ENCODE measurements around the gene PPIL6. TPM values are rescaled to one million over a fixed set of nuclear protein-coding genes. Genes with fewer than 3 reads are reported as not detected.

The PPIL6 gene
- total RNA-seq, 1 experiment from 2014 or later: 0.61 TPM

GRCh38 chr6:109393157-109393885 lies 47.1 kb downstream of the PPIL6 start:
- no peak for TF ChIP-seq IRF2 (CRISPR knock-in tag; IDR thresholded peaks at IDR 0.05; ENCODE audit: borderline replicate concordance, low read depth)
- no peak for TF ChIP-seq E2F5 (CRISPR knock-in tag; IDR thresholded peaks at IDR 0.05)
- Mint-ChIP-seq H3K27me3 (ENCODE audit: low read depth) (no peaks in the 10 kb centered on the region), H3K27ac (no peak overlapping the region), H3K4me3 (no peak overlapping the region), H3K9me3 (no peaks in the 10 kb centered on the region), H3K4me1 (no peaks in the 10 kb centered on the region), H3K36me3 (no peaks in the 10 kb centered on the region)
- no peak for ATAC-seq
- ChIA-PET POLR2A (no interaction called here), CTCF (no interaction called here)
- DNase-seq (ENCODE audit: low spot score): no peak

- H3K9me3 Mint-ChIP-seq: no peaks in the 10 kb centered on the region
These were observed 50.7 kb downstream of the PPIL6 start for GRCh38 chr6:109389650-109390274.

More at GRCh38 chr6:109389650-109390274, 50.7 kb downstream of the PPIL6 start:
- CTCF ChIA-PET: no interaction called here
- no peaks in the 10 kb centered on the region for H3K27me3 Mint-ChIP-seq (ENCODE audit: low read depth)
- no peak overlapping the region for H3K27ac Mint-ChIP-seq
- DNase-seq (ENCODE audit: low spot score): no peak
- ATAC-seq: no peak
- TF ChIP-seq GRHL2 (CRISPR knock-in tag; IDR thresholded peaks at IDR 0.05; ENCODE audit: insufficient replicate concordance, severe bottlenecking) (no peak), ZNF396 (CRISPR knock-in tag; IDR thresholded peaks at IDR 0.05; ENCODE audit: borderline replicate concordance) (no peak), IRF1 (CRISPR knock-in tag; IDR thresholded peaks at IDR 0.05) (no peak), USF2 (CRISPR knock-in tag; IDR thresholded peaks at IDR 0.05) (no peak), SMAD3 (CRISPR knock-in tag; IDR thresholded peaks at IDR 0.05; ENCODE audit: borderline replicate concordance) (no peak), PRDM15 (CRISPR knock-in tag; IDR thresholded peaks at IDR 0.05) (no peak), CBFB (CRISPR knock-in tag; IDR thresholded peaks at IDR 0.05; ENCODE audit: low read depth) (no peak), RELA (CRISPR knock-in tag; IDR thresholded peaks at IDR 0.05; ENCODE audit: borderline replicate concordance) (no peak), FOXK1 (CRISPR knock-in tag; IDR thresholded peaks at IDR 0.05) (no peak), FOXP1 (CRISPR knock-in tag; IDR thresholded peaks at IDR 0.05; ENCODE audit: borderline replicate concordance) (no peak), ZSCAN18 (CRISPR knock-in tag; IDR thresholded peaks at IDR 0.05) (no peak), ESRRA (CRISPR knock-in tag; IDR thresholded peaks at IDR 0.05; ENCODE audit: borderline replicate concordance) (no peak), NFATC4 (CRISPR knock-in tag; IDR thresholded peaks at IDR 0.05) (no peak)
- POLR2A ChIA-PET: no interaction called here
- H3K4me1 Mint-ChIP-seq: no peaks in the 10 kb centered on the region
- no peaks in the 10 kb centered on the region for H3K36me3 Mint-ChIP-seq
- H3K4me3 Mint-ChIP-seq: no peak overlapping the region
